Measurements from ENCODE around the gene HOXB3.

GRCh38 chr17:48633266-48633677 lies 43.2 kb upstream of the HOXB3 start:
- TF ChIP-seq CTCF (IDR thresholded peaks at IDR 0.05) (no peak), POLR2A (IDR thresholded peaks at IDR 0.05) (no peak)
